Sigmoid colon (tissue), 7 donors: Measurements from ENCODE around the gene THAP5. TPM values are rescaled to one million over a fixed set of nuclear protein-coding genes. Genes with fewer than 3 reads are reported as not detected.

Experiments used
- DNase-seq: peaks from one replicate; pipeline ENCODE4 v3.0.0-alpha.2; 2019
- H3K27ac ChIP-seq, 4 donors: fragments of 200-600 bp; sonication (generic); one replicate each; pipeline ENCODE4 v1.5.1; 2016 to 2019; ENCODE audit warnings: mild to moderate bottlenecking in 1 of 4
- H3K27me3 ChIP-seq, 3 donors: fragments of 200-600 bp; sonication (generic); one replicate each; pipeline ENCODE4 v1.5.1; 2019; ENCODE audit warnings: mild to moderate bottlenecking in 1 of 3
- H3K36me3 ChIP-seq, 4 donors: fragments of 200-600 bp; sonication (generic); one replicate each; pipeline ENCODE4 v1.5.1; 2016 to 2019
- H3K4me1 ChIP-seq, 4 donors: fragments of 200-600 bp; sonication (generic); one replicate each; pipeline ENCODE4 v1.5.1; 2017 to 2019
- H3K4me3 ChIP-seq, 4 donors: fragments of 200-600 bp; sonication (generic); one replicate each; pipeline ENCODE4 v1.5.1; 2017 to 2019; ENCODE audit warnings: mild to moderate bottlenecking in 2 of 4, moderate library complexity in 1 of 4
- H3K9me3 ChIP-seq, 4 donors: fragments of 200-600 bp in 3 of 4; sonication (generic) in 3 of 4; one replicate each; pipeline versions ENCODE4 v1.5.1 to v1.6.1; 2013 to 2019
- EP300 ChIP-seq, 4 donors: sonication (generic); formaldehyde crosslinking; IDR thresholded peaks; one replicate each; pipeline ENCODE4 v1.6.1; 2017; ENCODE audit warnings: antibody characterized with exemption in 4 of 4
- POLR2A ChIP-seq, 2 donors: fragments of 450-650 bp; IDR thresholded peaks; one replicate each; pipeline ENCODE4 v1.6.1; 2016; ENCODE audit warnings: antibody characterized with exemption in 2 of 2, mild to moderate bottlenecking in 2 of 2, moderate library complexity in 2 of 2
- POLR2AphosphoS5 ChIP-seq, 4 donors: sonication (generic); formaldehyde crosslinking; IDR thresholded peaks; one replicate each; pipeline ENCODE4 v1.6.1; 2017; ENCODE audit warnings: antibody characterized with exemption in 4 of 4
- WGBS, 2 donors: extraction: QIAGEN DNeasy Blood & Tissue Kit; methylation state at CpG; one replicate each; pipeline ENCODE4 v1.1.7; 2013; 5-methylcytosine and 5-hydroxymethylcytosine counted together
- intact Hi-C: fragments of 100-400 bp; cut with DNase I; formaldehyde crosslinking; loops from one replicate; pipeline ENCODE4 v1.15.1; 2023
- polyA plus RNA-seq, 3 donors: library from polyadenylated mRNA; stranded (reverse); fragments of 200-250 nt; gene quantifications; one replicate each; pipeline ENCODE4 v1.2.3, GENCODE V29; 2013
- total RNA-seq, 4 donors: library from RNA; depleted of rRNA; stranded (reverse); fragments of >200 nt; gene quantifications; one replicate each; pipeline ENCODE4 v1.1.0, GENCODE V29; 2016
- TF ChIP-seq, protein P1 (sequence below), 4 experiments: fragments of 450-650 bp in 3 of 4; fragments of 200-600 bp in 1 of 4; IDR thresholded peaks; one replicate each; pipeline ENCODE4 v1.5.1; 2016 to 2019; ENCODE audit warnings: antibody characterized with exemption in 4 of 4, mild to moderate bottlenecking in 3 of 4, moderate library complexity in 2 of 4
- donor health status: healthy with polysubstance abuse.
- donor health status: Bipolar disorder and iron deficiency.
- donor health status: healthy.

The THAP5 gene
- total and polyA plus RNA-seq, 7 donors: 9.6 to 37.1 (median 28.5) TPM

DNA sequence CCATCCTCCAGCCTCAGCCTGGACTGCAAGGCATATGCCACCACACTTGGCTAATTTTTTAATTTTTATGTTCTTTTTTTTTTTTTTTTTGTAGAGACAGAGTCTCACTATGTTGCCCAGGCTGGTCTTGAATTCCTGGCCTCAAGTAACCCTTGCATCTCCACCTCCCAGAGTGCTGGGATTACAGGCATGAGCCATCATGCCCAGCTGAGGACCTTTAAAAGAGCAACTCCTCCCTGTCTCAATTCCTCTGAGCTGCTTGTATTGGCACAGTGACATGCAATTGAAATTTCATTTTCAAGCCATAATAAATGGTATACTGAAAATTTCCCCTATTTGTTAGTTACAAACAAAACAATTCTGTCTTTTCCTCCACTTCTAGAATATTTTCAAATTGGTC, 19.7 kb upstream of the THAP5 start:
- Histone ChIP-seq H3K9me3 (no peaks in the 10 kb centered on the region), H3K4me1 (no peaks in the 10 kb centered on the region), H3K27me3 (no peaks in the 10 kb centered on the region), H3K36me3 (no peaks in the 10 kb centered on the region), H3K4me3 (no peak overlapping the region), H3K27ac (no peak overlapping the region)
- intact Hi-C loops: no loop called here
- DNase-seq: no peak
- TF ChIP-seq POLR2AphosphoS5 (IDR thresholded peaks at IDR 0.05): no peak
- TF ChIP-seq, protein P1, sequence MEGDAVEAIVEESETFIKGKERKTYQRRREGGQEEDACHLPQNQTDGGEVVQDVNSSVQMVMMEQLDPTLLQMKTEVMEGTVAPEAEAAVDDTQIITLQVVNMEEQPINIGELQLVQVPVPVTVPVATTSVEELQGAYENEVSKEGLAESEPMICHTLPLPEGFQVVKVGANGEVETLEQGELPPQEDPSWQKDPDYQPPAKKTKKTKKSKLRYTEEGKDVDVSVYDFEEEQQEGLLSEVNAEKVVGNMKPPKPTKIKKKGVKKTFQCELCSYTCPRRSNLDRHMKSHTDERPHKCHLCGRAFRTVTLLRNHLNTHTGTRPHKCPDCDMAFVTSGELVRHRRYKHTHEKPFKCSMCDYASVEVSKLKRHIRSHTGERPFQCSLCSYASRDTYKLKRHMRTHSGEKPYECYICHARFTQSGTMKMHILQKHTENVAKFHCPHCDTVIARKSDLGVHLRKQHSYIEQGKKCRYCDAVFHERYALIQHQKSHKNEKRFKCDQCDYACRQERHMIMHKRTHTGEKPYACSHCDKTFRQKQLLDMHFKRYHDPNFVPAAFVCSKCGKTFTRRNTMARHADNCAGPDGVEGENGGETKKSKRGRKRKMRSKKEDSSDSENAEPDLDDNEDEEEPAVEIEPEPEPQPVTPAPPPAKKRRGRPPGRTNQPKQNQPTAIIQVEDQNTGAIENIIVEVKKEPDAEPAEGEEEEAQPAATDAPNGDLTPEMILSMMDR (IDR thresholded peaks at IDR 0.05): no peak
- TF ChIP-seq EP300 (IDR thresholded peaks at IDR 0.05): no peak
- TF ChIP-seq POLR2A (IDR thresholded peaks at IDR 0.05): no peak

DNA sequence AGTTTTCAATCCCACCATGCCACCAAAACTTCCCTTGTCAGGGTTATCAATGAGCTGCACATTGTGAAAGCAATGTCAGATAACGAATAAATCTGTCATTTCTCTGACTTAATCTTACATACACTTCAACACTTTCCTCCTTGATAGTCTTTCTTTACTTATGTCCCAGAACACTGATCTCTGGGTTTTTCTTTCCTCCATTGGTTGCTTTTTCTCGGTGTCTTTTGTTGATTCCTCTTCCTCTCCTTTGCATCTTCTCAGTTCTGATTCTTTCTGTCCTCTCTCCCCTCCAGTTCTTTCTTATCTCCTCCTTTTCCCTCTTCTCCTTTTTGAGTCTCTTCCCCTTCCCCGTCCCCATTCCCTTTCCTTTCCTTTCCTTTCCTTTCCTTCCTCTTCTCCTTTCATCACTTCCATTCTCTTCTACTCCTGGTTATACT, 16.8 kb upstream of the THAP5 start:
- no peaks in the 10 kb centered on the region for H3K27me3 ChIP-seq
- H3K36me3 ChIP-seq: no peaks in the 10 kb centered on the region
- DNase-seq: no peak
- no peak overlapping the region for H3K4me3 ChIP-seq
- 77 to 81% methylated on average over 2 of the region's 3 CpGs for WGBS, 2 donors
- TF ChIP-seq, protein P1 (IDR thresholded peaks at IDR 0.05): no peak
- no peak for TF ChIP-seq POLR2A (IDR thresholded peaks at IDR 0.05)
- no peak for TF ChIP-seq POLR2AphosphoS5 (IDR thresholded peaks at IDR 0.05)
- TF ChIP-seq EP300 (IDR thresholded peaks at IDR 0.05): no peak
- H3K9me3 ChIP-seq: no peaks in the 10 kb centered on the region
- no peak overlapping the region for H3K27ac ChIP-seq
- intact Hi-C loops: no loop called here
- H3K4me1 ChIP-seq: peaks cover 0 to 6% (median 2%) of the 10 kb centered on the region in 4 donors

DNA sequence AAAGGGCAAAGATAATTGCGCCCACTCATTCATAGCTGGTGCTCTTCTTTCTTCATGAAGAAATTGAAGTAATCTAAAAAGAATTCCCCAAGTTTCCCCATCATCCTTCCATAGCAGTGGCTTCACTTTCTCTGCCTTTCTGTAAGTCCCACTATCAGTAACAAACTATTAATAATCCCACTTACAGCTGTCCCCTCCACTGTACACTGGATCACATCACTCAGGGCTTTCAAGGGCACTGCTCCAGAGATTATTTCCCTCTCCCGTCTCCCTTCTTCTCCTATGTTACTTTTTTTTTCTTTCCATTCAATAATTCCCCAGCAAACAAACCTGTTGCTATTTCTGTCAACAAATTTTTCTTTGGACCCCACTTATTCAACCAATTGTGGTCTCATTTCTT, 16.3 kb upstream of the THAP5 start:
- WGBS, 2 donors: 86 to 88% methylated on average over 2 of the region's 2 CpGs
- Histone ChIP-seq H3K27ac (no peak overlapping the region), H3K9me3 (no peaks in the 10 kb centered on the region), H3K36me3 (no peaks in the 10 kb centered on the region), H3K27me3 (no peaks in the 10 kb centered on the region), H3K4me3 (no peak overlapping the region), H3K4me1 (peaks cover 0 to 6% (median 2%) of the 10 kb centered on the region in 4 donors)
- DNase-seq: no peak
- intact Hi-C loops: no loop called here
- TF ChIP-seq POLR2AphosphoS5 (IDR thresholded peaks at IDR 0.05) (no peak), EP300 (IDR thresholded peaks at IDR 0.05) (no peak), POLR2A (IDR thresholded peaks at IDR 0.05) (no peak)
- TF ChIP-seq, protein P1 (IDR thresholded peaks at IDR 0.05): no peak

GRCh38 chr7:108584211-108584610, 14.7 kb upstream of the THAP5 start:
- Histone ChIP-seq H3K9me3 (no peaks in the 10 kb centered on the region), H3K4me1 (peaks cover 0 to 6% (median 2%) of the 10 kb centered on the region in 4 donors), H3K27ac (no peak overlapping the region), H3K27me3 (no peaks in the 10 kb centered on the region), H3K36me3 (peaks cover 0 to 8% (median 3%) of the 10 kb centered on the region in 4 donors), H3K4me3 (no peak overlapping the region)
- TF ChIP-seq, protein P1 (IDR thresholded peaks at IDR 0.05): no peak
- TF ChIP-seq EP300 (IDR thresholded peaks at IDR 0.05): no peak
- no peak for TF ChIP-seq POLR2AphosphoS5 (IDR thresholded peaks at IDR 0.05)
- TF ChIP-seq POLR2A (IDR thresholded peaks at IDR 0.05): no peak
- DNase-seq: no peak
- intact Hi-C loops: no loop called here
- WGBS, 2 donors: 93 to 97% methylated on average over 1 of the region's 1 CpG
